Kidney (tissue), 14 donors: ENCODE data around the gene CAMK1D. TPM values are rescaled to one million over a fixed set of nuclear protein-coding genes. Genes with fewer than 3 reads are reported as not detected.

Source experiments
- DNase-seq, 5 donors: peaks; one replicate each; pipeline ENCODE4 v3.0.0-alpha.2; 2013 to 2020
- FAIRE-seq: peaks from 2 replicates; lab custom pipeline; 2012; peaks lifted over from hg19 to GRCh38; lab: Jason Lieb, UNC
- H3K27ac ChIP-seq, 2 donors: one replicate each; pipeline ENCODE4 v1.7.0; 2013; ENCODE audit warnings: low read depth in 2 of 2, low read length in 2 of 2, inconsistent platforms in 1 of 2
- H3K27me3 ChIP-seq: one replicate; pipeline ENCODE4 v1.7.1; 2013; ENCODE audit warnings: low read length, inconsistent platforms; ENCODE audit not compliant: control insufficient read depth, insufficient read depth
- H3K36me3 ChIP-seq, 3 donors: one replicate each; pipeline versions ENCODE4 v1.7.0 to v1.7.1; 2013; ENCODE audit warnings: low read length in 3 of 3, control low read depth in 1 of 3, inconsistent platforms in 1 of 3; ENCODE audit not compliant: insufficient read depth in 3 of 3, control insufficient read depth in 2 of 3
- H3K4me1 ChIP-seq, 3 donors: one replicate each; pipeline versions ENCODE4 v1.7.0 to v1.7.1; 2013; ENCODE audit warnings: low read length in 3 of 3, inconsistent platforms in 1 of 3, low read depth in 1 of 3; ENCODE audit not compliant: control insufficient read depth in 2 of 3, insufficient read depth in 2 of 3
- H3K4me3 ChIP-seq, 3 donors: one replicate each; pipeline versions ENCODE4 v1.7.0 to v1.8.1; 2013; ENCODE audit warnings: low read length in 3 of 3, control low read depth in 1 of 3, inconsistent platforms in 1 of 3
- H3K9ac ChIP-seq, 3 donors: one replicate each; pipeline versions ENCODE4 v1.7.0 to v1.7.1; 2013; ENCODE audit warnings: low read length in 3 of 3, control low read depth in 1 of 3, inconsistent platforms in 1 of 3
- H3K9me3 ChIP-seq, 3 donors: one replicate each; pipeline versions ENCODE4 v1.7.0 to v1.7.1; 2013; ENCODE audit warnings: low read length in 3 of 3, control low read depth in 1 of 3, inconsistent platforms in 1 of 3; ENCODE audit not compliant: control insufficient read depth in 2 of 3, insufficient read depth in 1 of 3
- intact Hi-C: fragments of 100-400 bp; cut with DNase I; formaldehyde crosslinking; loops from one replicate; pipeline ENCODE4 v1.11.1; 2022
- polyA plus RNA-seq: library from polyadenylated mRNA; stranded (reverse); fragments of 350-450 nt; fragmentation: Illumina TruSeq; extraction: RNeasy Lipid Tissue Mini Kit (QIAGEN cat#74804); gene quantifications from one replicate; pipeline ENCODE4 v1.2.3, GENCODE V29; 2014; ENCODE audit warnings: low read depth, low replicate concordance; ENCODE audit not compliant: insufficient read depth
- total RNA-seq: library from RNA; stranded (reverse); fragmentation: NEBNext Ultra II Directional; extraction: Animal tissue kit (Norgen Biotek cat#: 25700); gene quantifications from one replicate; pipeline ENCODE4 v1.2.1, GENCODE V29; 2021
- TF ChIP-seq, protein P1 (sequence below): IDR thresholded peaks from 3 replicates; pipeline ENCODE4 v1.5.1; 2012; ENCODE audit warnings: mild to moderate bottlenecking, moderate library complexity, borderline replicate concordance; ENCODE audit not compliant: insufficient read depth; ENCODE audit errors: extremely low read depth
- donor health status: control.
- donor health status: control.
- donor health status: control.
- donor health status: control.
- donor health status: control.
- donor health status: DM: yes; HTN: yes; CAD: no.
- donor health status: Normal renal cell carcinoma (clear cell type).

CAMK1D gene
- total and polyA plus RNA-seq, 2 donors from 2014 or later = 1.1 to 13.7 TPM

- Histone ChIP-seq H3K4me1 (peaks cover 0 to 7% (median 6%) of the 10 kb centered on the region in 3 donors), H3K9me3 (no peaks in the 10 kb centered on the region), H3K4me3 (no peak overlapping the region), H3K36me3 (no peaks in the 10 kb centered on the region), H3K9ac (no peak overlapping the region), H3K27me3 (no peaks in the 10 kb centered on the region), H3K27ac (no peak overlapping the region)
- DNase-seq (peak in 4 of 5 donors; percentile 13 to 68 (median 45)), FAIRE-seq (no peak)
- intact Hi-C loops = no loop called here
- TF ChIP-seq, protein P1, sequence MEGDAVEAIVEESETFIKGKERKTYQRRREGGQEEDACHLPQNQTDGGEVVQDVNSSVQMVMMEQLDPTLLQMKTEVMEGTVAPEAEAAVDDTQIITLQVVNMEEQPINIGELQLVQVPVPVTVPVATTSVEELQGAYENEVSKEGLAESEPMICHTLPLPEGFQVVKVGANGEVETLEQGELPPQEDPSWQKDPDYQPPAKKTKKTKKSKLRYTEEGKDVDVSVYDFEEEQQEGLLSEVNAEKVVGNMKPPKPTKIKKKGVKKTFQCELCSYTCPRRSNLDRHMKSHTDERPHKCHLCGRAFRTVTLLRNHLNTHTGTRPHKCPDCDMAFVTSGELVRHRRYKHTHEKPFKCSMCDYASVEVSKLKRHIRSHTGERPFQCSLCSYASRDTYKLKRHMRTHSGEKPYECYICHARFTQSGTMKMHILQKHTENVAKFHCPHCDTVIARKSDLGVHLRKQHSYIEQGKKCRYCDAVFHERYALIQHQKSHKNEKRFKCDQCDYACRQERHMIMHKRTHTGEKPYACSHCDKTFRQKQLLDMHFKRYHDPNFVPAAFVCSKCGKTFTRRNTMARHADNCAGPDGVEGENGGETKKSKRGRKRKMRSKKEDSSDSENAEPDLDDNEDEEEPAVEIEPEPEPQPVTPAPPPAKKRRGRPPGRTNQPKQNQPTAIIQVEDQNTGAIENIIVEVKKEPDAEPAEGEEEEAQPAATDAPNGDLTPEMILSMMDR = no peak
These were observed 150.0 kb downstream of the CAMK1D start for GRCh38 chr10:12499076-12499986.

- peak in 2 of 5 donors; percentile 19 to 27 for DNase-seq
These were observed 151.3 kb downstream of the CAMK1D start for GRCh38 chr10:12500381-12501303.

GRCh38 chr10:12501324-12501723 lies 152.0 kb downstream of the CAMK1D start:
- intact Hi-C loops = no loop called here
- H3K4me3 ChIP-seq = no peak overlapping the region
- no peak overlapping the region for H3K27ac ChIP-seq
- no peaks in the 10 kb centered on the region for H3K9me3 ChIP-seq
- H3K27me3 ChIP-seq = no peaks in the 10 kb centered on the region
- H3K9ac ChIP-seq = no peak overlapping the region
- DNase-seq (peak in 3 of 5 donors; percentile 16 to 22 (median 18)), FAIRE-seq (no peak)
- no peaks in the 10 kb centered on the region for H3K36me3 ChIP-seq
- TF ChIP-seq, protein P1 = no peak
- peaks cover 0 to 7% (median 6%) of the 10 kb centered on the region in 3 donors for H3K4me1 ChIP-seq

More at GRCh38 chr10:12500381-12501303, 151.3 kb downstream of the CAMK1D start:
- Histone ChIP-seq H3K27ac (no peak overlapping the region), H3K4me3 (no peak overlapping the region), H3K36me3 (no peaks in the 10 kb centered on the region), H3K9ac (no peak overlapping the region), H3K4me1 (peaks cover 0 to 7% (median 6%) of the 10 kb centered on the region in 3 donors), H3K27me3 (no peaks in the 10 kb centered on the region), H3K9me3 (no peaks in the 10 kb centered on the region)
- TF ChIP-seq, protein P1 = no peak
- no peak for FAIRE-seq
- intact Hi-C loops = no loop called here
